Measurements from ENCODE around the gene TMEM218. TPM values are rescaled to one million over a fixed set of nuclear protein-coding genes. Genes with fewer than 3 reads are reported as not detected.

Gene TMEM218
- total RNA-seq: 25.0 TPM

DNA sequence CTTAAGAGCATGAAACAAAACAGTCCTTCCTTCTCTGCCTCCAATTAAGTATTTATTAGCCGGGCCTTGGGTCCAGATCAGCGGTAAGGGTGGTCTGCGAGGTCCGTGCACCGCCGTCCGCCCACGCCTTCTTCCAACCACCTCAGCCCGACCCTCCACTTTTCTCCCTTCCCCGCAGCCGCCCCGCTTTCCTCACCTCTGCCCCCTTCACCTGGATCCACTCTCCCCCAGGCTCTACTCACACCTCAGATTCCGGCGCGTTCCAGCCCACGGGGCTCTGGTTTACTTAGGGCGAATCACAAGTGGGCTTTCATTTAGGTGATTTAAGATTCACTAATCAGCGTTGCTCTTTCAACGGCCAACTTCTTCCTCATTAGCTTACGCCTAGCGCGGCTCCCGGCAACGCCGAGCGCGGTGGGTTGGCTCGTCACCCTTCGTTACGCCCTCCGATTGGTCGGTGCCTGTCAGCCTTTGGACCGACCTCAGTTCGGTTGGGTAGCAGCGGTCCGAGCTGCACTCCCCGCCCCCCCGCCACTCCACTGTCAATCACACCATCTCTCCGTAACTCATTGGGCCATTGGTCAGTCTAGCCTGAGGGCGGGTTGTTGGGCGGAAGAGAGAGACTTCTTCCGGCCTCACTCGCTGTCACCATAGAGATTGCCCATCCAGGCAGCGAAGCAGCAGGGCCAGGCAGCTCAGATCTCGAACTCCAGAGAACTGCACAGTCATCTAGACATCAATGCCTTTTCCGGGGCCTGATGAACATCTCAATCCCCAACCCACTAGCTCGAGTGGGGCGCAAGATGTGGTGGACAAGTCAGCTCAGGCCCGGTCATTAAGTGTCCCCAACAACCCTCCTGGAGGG, at the start of gene TMEM218:
TSS of gene TMEM218 (minus strand) at position 284 of the 865 bp plus-strand sequence. CDS start 9,385 bp downstream, outside the sequence.

DNA sequence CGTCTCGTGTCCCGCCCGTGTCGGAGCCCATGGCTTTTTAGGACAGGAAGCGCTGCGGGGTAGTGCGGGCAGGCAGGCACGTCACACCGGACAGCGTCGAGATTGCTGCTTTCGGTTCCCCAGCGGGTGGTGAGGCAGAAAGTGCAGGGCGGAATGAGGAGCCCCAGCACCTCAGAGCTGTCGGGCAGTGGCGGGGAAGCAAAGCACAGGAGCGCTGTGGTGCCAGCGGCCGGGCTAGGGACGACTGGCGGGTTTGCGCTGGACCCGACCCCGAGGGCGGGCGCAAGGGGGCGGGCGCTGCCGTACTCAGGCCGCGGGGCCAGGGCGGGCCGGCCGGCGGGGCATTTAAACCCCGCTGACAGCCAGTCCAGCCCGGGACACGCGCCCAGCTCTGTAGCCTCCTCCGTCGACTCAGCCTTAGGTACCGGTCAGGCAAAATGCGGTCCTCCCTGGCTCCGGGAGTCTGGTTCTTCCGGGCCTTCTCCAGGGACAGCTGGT, 48.4 kb downstream of the TMEM218 start, which contains the start of gene SLC37A2:
TSS of gene SLC37A2 (plus strand) at position 375 of the 498 bp plus-strand sequence. CDS start at position 438, 63 bp downstream.

Other genes starting within 250 kb of the TMEM218 start
- gene ROBO3, start 246.2 kb downstream of the TMEM218 start, total RNA-seq: 7.8 TPM
- gene ROBO4, start 213.8 kb downstream of the TMEM218 start, total RNA-seq: 3.1 TPM
- gene HEPN1, start 192.4 kb downstream of the TMEM218 start, total RNA-seq: not detected
- gene HEPACAM, start 175.6 kb downstream of the TMEM218 start, total RNA-seq: 18.2 TPM
- gene CCDC15, start 157.4 kb downstream of the TMEM218 start, total RNA-seq: 3.8 TPM
- 1.9 TPM for gene SLC37A2, start 48.3 kb downstream of the TMEM218 start, total RNA-seq
- gene PKNOX2, start 53.1 kb upstream of the TMEM218 start, total RNA-seq: 13.1 TPM

All from parietal lobe (tissue), 1 donor.